GM06990 (cell line): ENCODE data around the gene EMX1.

Experiments
- DNase-seq: peaks from one replicate; pipeline ENCODE4 v3.0.0-alpha.2; 2011; ENCODE audit not compliant: insufficient read length; ENCODE audit errors: extremely low read depth
- H3K27me3 ChIP-seq: replicated peaks from 2 replicates; pipeline ENCODE4 v1.6.0; 2011; ENCODE audit warnings: low read length; ENCODE audit not compliant: control insufficient read depth, insufficient read depth
- H3K36me3 ChIP-seq: 2 replicates; pipeline ENCODE4 v1.5.1; 2011; ENCODE audit warnings: low read length; ENCODE audit not compliant: control insufficient read depth, insufficient read depth
- H3K4me3 ChIP-seq: replicated peaks from 2 replicates; pipeline ENCODE4 v1.5.1; 2011; ENCODE audit warnings: low read depth, mild to moderate bottlenecking, control low read depth, low read length
- TF ChIP-seq, protein P1 (sequence below): IDR thresholded peaks from 2 replicates; pipeline ENCODE4 v1.5.1; 2011; ENCODE audit warnings: low read length, control low read depth, mild to moderate bottlenecking, inconsistent platforms; ENCODE audit not compliant: insufficient read depth, poor library complexity, severe bottlenecking

Gene EMX1

DNA sequence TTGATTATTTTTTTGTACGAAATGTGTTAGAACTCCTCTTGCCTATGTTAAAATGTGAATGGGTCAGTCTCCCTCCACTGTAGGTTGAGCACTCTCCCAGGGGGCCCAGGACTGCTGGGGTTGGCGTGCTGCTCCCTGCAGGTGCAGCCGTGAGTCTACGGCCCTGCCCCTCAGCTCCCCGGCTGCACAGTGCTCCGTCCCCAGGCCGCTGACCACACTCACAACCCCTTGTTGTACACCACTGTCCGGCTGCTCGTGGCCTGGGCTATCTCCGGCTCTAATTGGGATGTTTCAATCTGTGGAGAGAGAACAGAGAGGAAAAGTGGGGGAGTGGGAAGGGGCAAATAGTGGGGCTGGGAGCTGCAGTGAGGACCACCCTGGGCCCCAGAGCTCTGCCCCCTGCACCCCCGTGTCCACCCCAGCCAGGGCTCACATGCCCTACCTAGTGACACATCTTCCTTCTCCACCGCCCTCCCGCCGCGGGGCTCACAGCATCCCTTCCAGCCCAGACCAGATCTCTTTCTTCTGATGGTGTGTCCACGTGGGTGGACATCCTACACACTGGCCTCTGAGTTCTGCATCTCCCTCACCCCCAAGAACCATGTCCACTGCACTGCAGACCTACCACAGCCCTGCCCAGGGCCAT is 27.6 kb downstream of the EMX1 start:
- TF ChIP-seq, protein P1, sequence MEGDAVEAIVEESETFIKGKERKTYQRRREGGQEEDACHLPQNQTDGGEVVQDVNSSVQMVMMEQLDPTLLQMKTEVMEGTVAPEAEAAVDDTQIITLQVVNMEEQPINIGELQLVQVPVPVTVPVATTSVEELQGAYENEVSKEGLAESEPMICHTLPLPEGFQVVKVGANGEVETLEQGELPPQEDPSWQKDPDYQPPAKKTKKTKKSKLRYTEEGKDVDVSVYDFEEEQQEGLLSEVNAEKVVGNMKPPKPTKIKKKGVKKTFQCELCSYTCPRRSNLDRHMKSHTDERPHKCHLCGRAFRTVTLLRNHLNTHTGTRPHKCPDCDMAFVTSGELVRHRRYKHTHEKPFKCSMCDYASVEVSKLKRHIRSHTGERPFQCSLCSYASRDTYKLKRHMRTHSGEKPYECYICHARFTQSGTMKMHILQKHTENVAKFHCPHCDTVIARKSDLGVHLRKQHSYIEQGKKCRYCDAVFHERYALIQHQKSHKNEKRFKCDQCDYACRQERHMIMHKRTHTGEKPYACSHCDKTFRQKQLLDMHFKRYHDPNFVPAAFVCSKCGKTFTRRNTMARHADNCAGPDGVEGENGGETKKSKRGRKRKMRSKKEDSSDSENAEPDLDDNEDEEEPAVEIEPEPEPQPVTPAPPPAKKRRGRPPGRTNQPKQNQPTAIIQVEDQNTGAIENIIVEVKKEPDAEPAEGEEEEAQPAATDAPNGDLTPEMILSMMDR = no peak
- no peak overlapping the region for H3K4me3 ChIP-seq
- H3K36me3 ChIP-seq = no peaks in the 10 kb centered on the region
- DNase-seq = no peak
- H3K27me3 ChIP-seq = no peaks in the 10 kb centered on the region

DNA sequence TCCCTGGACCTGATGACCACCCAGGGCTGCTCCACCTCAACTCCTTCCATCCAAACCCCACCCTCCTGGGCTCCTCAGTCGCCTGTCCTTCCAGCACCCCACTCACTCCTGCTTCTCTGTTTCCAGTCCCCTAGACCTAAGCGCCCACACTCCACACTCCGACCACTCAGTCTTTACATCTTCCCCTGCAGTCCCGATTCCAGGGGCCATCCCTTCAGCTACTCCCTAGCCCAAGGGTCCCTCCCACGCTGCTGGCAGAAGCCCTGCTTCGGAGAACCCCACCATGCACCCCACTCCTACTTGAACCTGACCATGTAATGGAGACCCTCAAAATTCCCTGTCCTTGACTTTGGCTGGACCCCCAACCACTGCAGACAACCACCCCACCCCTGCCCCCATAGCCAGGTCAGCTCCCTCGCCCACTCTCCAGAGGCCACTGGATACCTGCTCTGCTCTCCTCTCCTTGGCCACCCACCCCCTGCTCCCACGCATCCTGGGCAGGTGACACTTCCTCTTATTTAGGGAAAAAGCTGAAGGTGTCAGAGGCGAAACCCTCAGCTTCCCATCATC is 28.2 kb downstream of the EMX1 start:
- TF ChIP-seq, protein P1 = no peak
- DNase-seq = no peak
- H3K27me3 ChIP-seq = no peaks in the 10 kb centered on the region
- H3K4me3 ChIP-seq = no peak overlapping the region
- no peaks in the 10 kb centered on the region for H3K36me3 ChIP-seq

DNA sequence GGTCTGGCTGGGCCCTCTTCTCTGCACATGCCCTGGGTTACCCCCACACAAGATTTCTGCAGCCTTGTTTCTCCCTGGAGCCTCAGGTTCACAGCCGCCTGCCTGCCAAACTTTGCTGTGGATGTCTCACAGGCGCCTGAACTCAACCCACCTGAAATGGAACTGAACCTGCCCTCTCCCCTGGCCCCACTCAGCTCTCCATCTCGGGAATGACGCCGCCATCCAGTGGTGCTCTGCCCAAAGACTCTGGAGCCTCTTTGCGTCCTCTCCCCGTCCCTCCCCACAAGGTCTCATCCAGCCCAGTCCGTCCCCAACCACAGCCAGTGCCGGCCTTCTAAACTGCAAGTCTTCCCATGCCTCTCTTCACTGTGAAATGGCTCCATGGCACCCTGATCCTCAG is 29.1 kb downstream of the EMX1 start:
- TF ChIP-seq, protein P1 = no peak
- Histone ChIP-seq H3K27me3 (no peaks in the 10 kb centered on the region), H3K4me3 (no peak overlapping the region), H3K36me3 (no peaks in the 10 kb centered on the region)
- no peak for DNase-seq

DNA sequence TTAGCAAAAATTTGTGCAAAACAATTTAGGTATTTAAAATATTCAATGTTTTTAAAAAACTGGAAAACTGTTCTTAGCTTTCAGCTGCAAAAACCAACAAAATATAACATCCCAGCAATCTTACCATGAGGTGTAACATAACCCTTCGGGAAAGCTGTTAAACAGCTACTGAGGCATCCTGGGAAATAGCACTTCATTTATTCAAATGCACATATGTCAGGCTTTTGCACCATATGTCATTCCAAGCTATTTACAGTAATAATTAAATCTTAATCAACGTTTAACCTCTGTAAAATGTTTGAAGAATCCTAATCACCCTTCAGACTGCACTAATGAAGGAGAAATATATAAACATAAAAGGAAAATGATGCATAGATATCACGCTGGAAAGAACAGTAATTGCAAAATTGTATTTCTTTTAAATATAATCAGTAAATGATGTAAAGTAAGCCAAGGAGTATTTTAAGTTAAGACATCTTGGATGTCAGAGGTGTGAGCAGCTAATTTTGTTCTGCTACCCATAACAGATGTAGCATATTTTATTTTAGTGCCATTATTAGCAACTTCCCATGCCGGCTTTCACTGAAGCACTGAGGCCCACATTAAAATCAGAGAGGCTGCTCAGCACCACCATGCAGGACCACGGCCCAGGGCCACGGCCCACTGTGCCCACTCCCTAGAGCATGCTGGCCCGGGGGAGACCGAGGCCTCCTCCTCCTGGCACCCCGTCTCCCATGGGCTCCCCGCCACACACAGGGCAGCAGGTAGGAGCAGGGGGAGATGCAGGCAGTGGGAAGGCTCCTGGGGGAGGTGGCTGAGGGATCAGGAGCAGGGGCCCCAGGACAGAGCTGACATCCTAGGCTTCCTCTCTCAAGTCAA is 30.9 kb downstream of the EMX1 start:
- TF ChIP-seq, protein P1 = no peak
- H3K36me3 ChIP-seq = no peaks in the 10 kb centered on the region
- H3K27me3 ChIP-seq = no peaks in the 10 kb centered on the region
- no peak for DNase-seq
- no peak overlapping the region for H3K4me3 ChIP-seq

GRCh38 chr2:72949045-72949444 is 31.7 kb downstream of the EMX1 start:
- Histone ChIP-seq H3K27me3 (no peaks in the 10 kb centered on the region), H3K36me3 (no peaks in the 10 kb centered on the region), H3K4me3 (no peak overlapping the region)
- TF ChIP-seq, protein P1 = no peak
- DNase-seq = no peak
